Mucosa of descending colon (tissue), 3 donors: ENCODE measurements around the gene CLSTN2. TPM values are rescaled to one million over a fixed set of nuclear protein-coding genes. Genes with fewer than 3 reads are reported as not detected.

Experiments
- ATAC-seq: fragments of 200-7000 bp; cut with Tn5 transposase; one replicate; pipeline ENCODE4 v1.9.1; 2020; ENCODE audit warnings: mild to moderate bottlenecking, moderate library complexity
- DNase-seq, 3 donors: peaks; one replicate each; pipeline ENCODE4 v3.0.0-alpha.2; 2020
- H3K36me3 ChIP-seq: fragments of 200-600 bp; one replicate; pipeline ENCODE4 v1.8.0; 2021; ENCODE audit warnings: low read depth, mild to moderate bottlenecking
- H3K4me1 ChIP-seq: fragments of 200-600 bp; one replicate; pipeline ENCODE4 v1.8.0; 2021; ENCODE audit warnings: low read depth, mild to moderate bottlenecking
- H3K4me3 ChIP-seq: fragments of 200-600 bp; one replicate; pipeline ENCODE4 v1.8.0; 2021; ENCODE audit warnings: mild to moderate bottlenecking
- H3K9me3 ChIP-seq: fragments of 200-600 bp; one replicate; pipeline ENCODE4 v1.8.0; 2021; ENCODE audit warnings: mild to moderate bottlenecking
- intact Hi-C, 2 donors: fragments of 100-400 bp; cut with DNase I in 1 of 2; cut with micrococcal nuclease in 1 of 2; formaldehyde crosslinking; loops; one replicate each; pipeline versions ENCODE4 v1.11.0 to v1.11.1; 2022; cut with DNase I, micrococcal nuclease
- total RNA-seq, 3 donors: library from RNA; stranded (reverse); fragmentation: NEBNext Ultra II Directional in 2 of 3; extraction: Animal tissue kit (Norgen Biotek cat#: 25700) in 2 of 3; gene quantifications; one replicate each; pipeline versions ENCODE4 v1.2.1 to v1.2.4, GENCODE V29; 2021 to 2023
- TF ChIP-seq, protein P1 (sequence below): fragments of 200-600 bp; IDR thresholded peaks from one replicate; pipeline ENCODE4 v1.8.0; 2022; ENCODE audit warnings: antibody characterized with exemption, mild to moderate bottlenecking
- donor health status: DM: no; HTN: no; CAD: no; lungs with moderate emphysema.
- donor health status: DM: no; HTN: no; CAD: no.
- donor health status: DM: no; HTN: yes; CAD: no.

CLSTN2 gene
- total RNA-seq, 3 donors from 2014 or later = 0.90 to 5.3 (median 2.5) TPM

- intact Hi-C loops = no loop called here
- no peak overlapping the region for H3K4me3 ChIP-seq
- no peaks in the 10 kb centered on the region for H3K36me3 ChIP-seq
- ATAC-seq (no peak), DNase-seq (no peak)
- no peaks in the 10 kb centered on the region for H3K9me3 ChIP-seq
- no peaks in the 10 kb centered on the region for H3K4me1 ChIP-seq
- TF ChIP-seq, protein P1, sequence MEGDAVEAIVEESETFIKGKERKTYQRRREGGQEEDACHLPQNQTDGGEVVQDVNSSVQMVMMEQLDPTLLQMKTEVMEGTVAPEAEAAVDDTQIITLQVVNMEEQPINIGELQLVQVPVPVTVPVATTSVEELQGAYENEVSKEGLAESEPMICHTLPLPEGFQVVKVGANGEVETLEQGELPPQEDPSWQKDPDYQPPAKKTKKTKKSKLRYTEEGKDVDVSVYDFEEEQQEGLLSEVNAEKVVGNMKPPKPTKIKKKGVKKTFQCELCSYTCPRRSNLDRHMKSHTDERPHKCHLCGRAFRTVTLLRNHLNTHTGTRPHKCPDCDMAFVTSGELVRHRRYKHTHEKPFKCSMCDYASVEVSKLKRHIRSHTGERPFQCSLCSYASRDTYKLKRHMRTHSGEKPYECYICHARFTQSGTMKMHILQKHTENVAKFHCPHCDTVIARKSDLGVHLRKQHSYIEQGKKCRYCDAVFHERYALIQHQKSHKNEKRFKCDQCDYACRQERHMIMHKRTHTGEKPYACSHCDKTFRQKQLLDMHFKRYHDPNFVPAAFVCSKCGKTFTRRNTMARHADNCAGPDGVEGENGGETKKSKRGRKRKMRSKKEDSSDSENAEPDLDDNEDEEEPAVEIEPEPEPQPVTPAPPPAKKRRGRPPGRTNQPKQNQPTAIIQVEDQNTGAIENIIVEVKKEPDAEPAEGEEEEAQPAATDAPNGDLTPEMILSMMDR = no peak
Measured at GRCh38 chr3:140035871-140036270, 100.9 kb downstream of the CLSTN2 start.

DNA sequence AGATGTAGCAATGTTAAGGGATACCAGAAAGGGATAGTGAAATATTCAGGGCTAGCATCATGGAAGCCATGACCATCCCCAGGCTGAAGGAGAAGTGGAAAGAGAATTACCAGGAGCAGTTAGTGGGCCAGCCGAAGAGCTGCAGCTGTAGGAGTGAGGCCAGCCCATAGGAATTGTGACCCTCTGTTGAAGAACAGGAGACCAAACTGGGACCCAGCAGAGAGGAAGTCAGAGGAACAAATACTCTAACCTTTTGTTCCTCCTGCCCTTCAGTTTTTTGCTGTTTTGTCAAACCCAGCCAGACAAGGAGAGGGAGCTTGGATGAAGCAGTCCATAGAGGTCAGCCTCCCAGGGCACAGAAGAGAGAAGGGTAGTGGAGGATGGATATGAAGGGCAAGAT, 115.4 kb downstream of the CLSTN2 start:
- Histone ChIP-seq H3K9me3 (no peaks in the 10 kb centered on the region), H3K4me1 (no peaks in the 10 kb centered on the region), H3K36me3 (no peaks in the 10 kb centered on the region), H3K4me3 (no peak overlapping the region)
- intact Hi-C loops = no loop called here
- no peak for DNase-seq
- ATAC-seq = no peak
- TF ChIP-seq, protein P1 = no peak

- no peaks in the 10 kb centered on the region for H3K9me3 ChIP-seq
- no peak overlapping the region for H3K4me3 ChIP-seq
- DNase-seq (no peak), ATAC-seq (no peak)
- TF ChIP-seq, protein P1 = no peak
- intact Hi-C loops = no loop called here
- no peaks in the 10 kb centered on the region for H3K4me1 ChIP-seq
- H3K36me3 ChIP-seq = no peaks in the 10 kb centered on the region
Measured at GRCh38 chr3:140051019-140051957, 116.3 kb downstream of the CLSTN2 start.

GRCh38 chr3:140052771-140053702, 118.1 kb downstream of the CLSTN2 start:
- TF ChIP-seq, protein P1 = no peak
- ATAC-seq = peak; percentile 87
- intact Hi-C loops = no loop called here
- Histone ChIP-seq H3K4me1 (no peaks in the 10 kb centered on the region), H3K4me3 (no peak overlapping the region), H3K36me3 (no peaks in the 10 kb centered on the region), H3K9me3 (no peaks in the 10 kb centered on the region)
- DNase-seq = peak; percentile 13 to 50 (median 35)

DNA sequence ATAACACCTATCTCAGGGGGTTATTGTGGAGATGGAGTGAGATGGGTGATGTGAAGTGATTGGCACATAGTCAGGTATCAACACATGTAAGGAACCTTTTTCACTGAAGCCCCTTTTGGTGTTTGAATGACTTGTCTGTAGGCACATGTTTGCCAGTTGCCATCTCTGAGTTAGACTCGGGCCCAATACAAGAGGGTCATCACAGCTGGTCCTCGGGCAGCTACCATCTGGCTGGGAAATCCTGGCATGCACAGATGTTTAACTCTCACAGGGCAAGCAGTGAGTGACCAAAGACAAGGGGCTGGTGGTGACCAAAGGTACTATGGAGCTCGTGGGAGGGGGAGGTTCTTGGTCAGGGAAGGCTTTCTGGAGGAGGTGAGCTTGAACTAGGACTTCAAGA, 118.8 kb downstream of the CLSTN2 start:
- no peak for DNase-seq
- no peaks in the 10 kb centered on the region for H3K4me1 ChIP-seq
- H3K4me3 ChIP-seq = no peak overlapping the region
- intact Hi-C loops = no loop called here
- no peak for ATAC-seq
- no peaks in the 10 kb centered on the region for H3K36me3 ChIP-seq
- H3K9me3 ChIP-seq = no peaks in the 10 kb centered on the region
- TF ChIP-seq, protein P1 = no peak
